GOT3 (cell line): ENCODE measurements around the gene SOX21.

Experiments
- DNase-seq: peaks from one replicate; lab custom pipeline; 2025; ENCODE audit warnings: mixed read lengths; lab: John Stamatoyannopoulos, UW

The SOX21 gene

DNA sequence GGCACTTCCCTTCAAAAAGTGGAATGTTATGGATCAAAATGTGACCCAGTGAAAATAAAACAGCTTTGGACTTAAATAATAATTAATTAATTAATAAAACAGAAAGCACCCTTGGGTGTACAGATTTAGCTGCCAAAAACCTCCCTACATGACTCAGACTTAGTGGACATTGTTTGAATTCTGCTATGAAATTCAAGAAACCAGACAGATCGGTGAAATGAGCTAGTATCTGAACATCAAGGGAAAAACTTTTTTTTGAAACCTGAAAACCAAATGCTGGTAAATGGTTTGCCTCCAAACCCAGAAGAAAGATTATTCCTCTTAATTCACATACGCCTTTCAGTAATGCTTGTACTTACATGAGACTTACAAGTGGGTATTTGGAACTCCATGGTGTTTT lies 33.5 kb downstream of the SOX21 start:
- no peak for DNase-seq

GRCh38 chr13:94677799-94678198 lies 34.5 kb downstream of the SOX21 start:
- no peak for DNase-seq

DNA sequence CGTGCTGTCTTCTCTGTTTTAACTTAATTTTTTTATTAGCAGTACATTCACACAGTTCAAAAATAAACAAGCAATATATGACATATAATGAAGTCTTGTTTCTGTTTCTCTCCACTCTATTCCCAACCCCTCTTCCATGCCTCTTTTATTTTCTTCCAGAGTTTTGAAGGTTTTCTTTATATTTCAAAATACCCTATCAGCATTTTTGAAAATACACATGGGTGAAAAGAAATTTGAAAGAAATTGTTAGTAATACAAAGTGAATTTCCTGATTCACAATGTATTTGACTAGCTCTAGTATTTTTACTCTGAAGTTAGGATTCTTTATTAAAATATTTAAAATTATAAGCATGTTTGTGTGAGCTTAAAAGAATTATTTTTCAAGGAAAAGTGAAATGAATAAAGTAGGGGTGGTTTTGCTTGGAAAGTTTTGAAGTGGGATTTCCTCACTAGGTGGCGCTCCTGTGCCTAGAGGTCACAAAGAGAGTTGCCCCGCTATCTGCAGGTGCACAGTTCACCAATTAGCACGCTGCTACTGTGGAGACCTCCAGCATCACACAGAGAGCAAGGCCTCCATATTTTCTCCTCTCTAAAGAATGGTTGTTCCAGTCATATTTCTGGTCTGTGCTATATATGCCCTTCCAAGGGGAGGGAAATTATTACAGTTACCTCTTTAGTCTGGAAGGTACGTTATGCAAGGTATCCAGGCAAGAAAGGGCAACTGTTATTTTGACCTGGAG lies 37.6 kb downstream of the SOX21 start:
- peak; percentile 94 for DNase-seq

DNA sequence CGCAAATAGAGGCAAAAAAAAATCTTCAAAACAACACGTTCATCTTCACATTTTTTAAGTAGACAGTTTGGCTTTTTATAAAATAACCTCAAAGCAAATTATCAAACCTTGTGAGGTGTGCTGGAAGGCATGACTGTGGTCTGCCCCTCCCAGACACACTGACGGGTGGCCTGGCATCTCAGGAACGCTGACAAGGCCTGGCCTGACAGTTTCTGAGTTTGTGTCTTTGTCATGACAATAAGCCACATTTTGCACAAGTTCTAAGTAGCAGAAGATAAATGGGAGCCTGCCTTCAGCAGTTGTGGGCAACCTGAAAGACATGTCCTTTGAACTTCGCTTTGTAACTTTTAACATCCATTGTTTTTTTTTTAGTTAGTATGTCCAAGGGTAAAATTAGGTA lies 38.5 kb downstream of the SOX21 start:
- DNase-seq: no peak

GRCh38 chr13:94672400-94672799 lies 39.9 kb downstream of the SOX21 start:
- no peak for DNase-seq

DNA sequence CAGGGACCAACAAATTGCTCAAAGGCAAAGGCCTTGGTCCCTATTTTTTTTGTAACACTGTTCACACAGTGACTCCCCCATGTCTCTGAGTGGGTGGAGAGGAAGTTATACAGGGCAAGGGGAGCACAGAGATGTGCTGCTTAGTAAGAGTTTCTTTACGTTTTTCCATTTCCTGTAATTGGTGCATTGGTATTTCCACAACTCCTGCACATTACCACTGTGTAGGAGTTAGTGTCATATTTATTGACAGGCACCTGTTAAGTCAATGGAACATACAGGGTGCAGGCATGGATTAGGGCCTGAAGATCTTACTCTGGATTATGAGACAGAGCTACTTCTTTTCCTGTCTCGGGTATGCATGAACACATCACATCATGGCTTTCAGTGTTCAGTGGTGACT lies 45.2 kb downstream of the SOX21 start:
- no peak for DNase-seq

GRCh38 chr13:94666065-94666464 lies 46.3 kb downstream of the SOX21 start:
- DNase-seq: no peak

- DNase-seq: no peak
Measured at GRCh38 chr13:94664889-94665288, 47.5 kb downstream of the SOX21 start.

GRCh38 chr13:94662274-94662945 lies 49.9 kb downstream of the SOX21 start:
- no peak for DNase-seq

DNA sequence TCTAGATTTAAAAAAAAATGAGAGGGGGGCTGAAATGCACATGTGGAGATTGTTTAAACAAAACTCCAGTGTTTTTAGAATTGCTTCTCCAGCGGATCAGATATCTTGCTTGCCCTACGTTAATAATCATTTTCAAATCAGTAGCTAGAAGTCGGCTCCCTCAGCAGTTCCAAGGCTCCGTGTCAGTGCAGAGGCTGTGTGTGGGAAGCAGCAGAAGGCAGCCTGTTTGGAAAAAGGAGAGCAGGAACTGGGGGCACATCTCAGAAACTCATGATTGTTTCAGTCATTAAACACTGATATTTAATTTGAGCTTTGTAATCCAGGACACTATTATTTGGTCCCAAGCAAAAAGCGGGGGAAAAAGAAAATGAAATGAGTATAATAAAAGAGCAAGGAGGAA lies 50.9 kb downstream of the SOX21 start:
- no peak for DNase-seq

GRCh38 chr13:94660695-94661326 lies 51.5 kb downstream of the SOX21 start:
- DNase-seq: no peak
